Measurements from ENCODE around the gene SNRPB2.

SNRPB2 gene

DNA sequence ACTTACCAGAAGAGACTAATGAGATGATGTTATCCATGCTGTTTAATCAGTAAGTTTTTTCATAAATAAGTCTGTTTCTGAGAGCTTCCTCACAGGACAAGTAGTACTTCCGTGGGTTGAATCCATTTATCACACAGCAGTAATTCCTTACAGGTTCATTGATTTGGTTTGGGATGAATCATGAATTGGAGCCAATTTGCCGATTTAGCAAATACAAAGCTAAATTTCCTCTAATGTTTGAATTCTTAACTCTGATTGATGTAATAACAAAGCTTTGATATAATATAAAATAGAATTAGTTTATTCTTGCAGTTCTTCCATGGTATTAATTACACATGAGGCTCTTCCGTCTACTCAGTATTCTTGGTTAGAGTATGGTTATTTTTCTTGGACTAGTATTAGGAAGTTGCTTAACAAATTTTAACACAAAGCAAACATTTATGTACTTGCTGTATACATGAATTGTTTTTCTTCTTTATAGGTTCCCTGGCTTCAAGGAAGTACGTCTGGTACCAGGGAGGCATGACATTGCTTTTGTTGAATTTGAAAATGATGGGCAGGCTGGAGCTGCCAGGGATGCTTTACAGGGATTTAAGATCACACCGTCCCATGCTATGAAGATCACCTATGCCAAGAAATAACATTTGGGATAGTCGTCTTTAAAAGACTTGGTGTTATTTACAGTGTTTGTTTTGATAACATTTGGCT, 10.7 kb downstream of the SNRPB2 start:
- WGBS, 2 donors (ENCODE audit: extremely low coverage in 2 of 2, insufficient read length in 2 of 2, insufficient replicate concordance in 1 of 2), result no CpG with 5 or more reads among the region's 6 CpGs
- H3K79me1 ChIP-seq (ENCODE audit: low read depth, low read length), result no peaks in the 10 kb centered on the region
- no peak overlapping the region for H2BK12ac ChIP-seq (ENCODE audit: low read length)
- H3K18ac ChIP-seq (ENCODE audit: low read length), result no peak overlapping the region
- no peak overlapping the region for H2BK15ac ChIP-seq (ENCODE audit: low read length)
- no peak overlapping the region for H3K27ac ChIP-seq (replicated peaks; ENCODE audit: low read length)
- H2AFZ ChIP-seq (ENCODE audit: low read length), result no peak overlapping the region
- H2BK5ac ChIP-seq (ENCODE audit: low read length), result no peak overlapping the region
- no peak overlapping the region for H3K14ac ChIP-seq (ENCODE audit: low read length)
- no peaks in the 10 kb centered on the region for H3K9me3 ChIP-seq (replicated peaks in 1 of 2; ENCODE audit: control insufficient read depth in 2 of 2, insufficient read depth in 1 of 2, low read depth in 1 of 2, low read length in 2 of 2)
- H3K4me1 ChIP-seq (ENCODE audit: control insufficient read depth in 2 of 2, insufficient read depth in 1 of 2, low read depth in 1 of 2, low read length in 2 of 2), result no peaks in the 10 kb centered on the region
- no peak overlapping the region for H3K4me2 ChIP-seq (ENCODE audit: insufficient read depth, low read length, poor library complexity, severe bottlenecking)
- no peak overlapping the region for H3K9ac ChIP-seq (ENCODE audit: low read depth, low read length, poor library complexity)
- no peaks in the 10 kb centered on the region for H3K27me3 ChIP-seq (ENCODE audit: control insufficient read depth in 3 of 3, insufficient read depth in 3 of 3, low read depth in 1 of 3, low read length in 3 of 3)
- no peak overlapping the region for H3K23ac ChIP-seq (ENCODE audit: low read depth, low read length, poor library complexity)
- no peak overlapping the region for H4K91ac ChIP-seq (ENCODE audit: low read depth, low read length, poor library complexity)
- H3K4me3 ChIP-seq (ENCODE audit: low read length in 2 of 2), result no peak overlapping the region
- no peak overlapping the region for H2AK5ac ChIP-seq (ENCODE audit: low read depth, low read length)
- peaks cover 6 to 72% of the 10 kb centered on the region in 2 donors for H3K36me3 ChIP-seq (replicated peaks in 1 of 2; ENCODE audit: control insufficient read depth in 2 of 2, insufficient read depth in 2 of 2, low read length in 2 of 2)
- H4K8ac ChIP-seq (ENCODE audit: low read depth, low read length), result no peak overlapping the region
- H3K4ac ChIP-seq (ENCODE audit: low read length), result no peak overlapping the region
- no peak overlapping the region for H2BK120ac ChIP-seq (ENCODE audit: low read depth, low read length)
- no peak for DNase-seq (ENCODE audit: low spot score)

GRCh38 chr20:16744178-16744807, 14.5 kb downstream of the SNRPB2 start:
- DNase-seq (ENCODE audit: low spot score), result no peak
- Histone ChIP-seq H4K91ac (ENCODE audit: low read depth, low read length, poor library complexity) (no peak overlapping the region), H3K4me2 (ENCODE audit: insufficient read depth, low read length, poor library complexity, severe bottlenecking) (no peak overlapping the region), H3K9me3 (replicated peaks in 1 of 2; ENCODE audit: control insufficient read depth in 2 of 2, insufficient read depth in 1 of 2, low read depth in 1 of 2, low read length in 2 of 2) (no peaks in the 10 kb centered on the region), H2AFZ (ENCODE audit: low read length) (no peak overlapping the region), H2BK5ac (ENCODE audit: low read length) (no peak overlapping the region), H2AK5ac (ENCODE audit: low read depth, low read length) (no peak overlapping the region), H3K79me1 (ENCODE audit: low read depth, low read length) (no peaks in the 10 kb centered on the region), H3K36me3 (replicated peaks in 1 of 2; ENCODE audit: control insufficient read depth in 2 of 2, insufficient read depth in 2 of 2, low read length in 2 of 2) (peaks cover 2 to 36% of the 10 kb centered on the region in 2 donors), H3K18ac (ENCODE audit: low read length) (no peak overlapping the region), H3K4me3 (ENCODE audit: low read length in 2 of 2) (no peak overlapping the region), H3K4me1 (ENCODE audit: control insufficient read depth in 2 of 2, insufficient read depth in 1 of 2, low read depth in 1 of 2, low read length in 2 of 2) (no peaks in the 10 kb centered on the region), H3K9ac (ENCODE audit: low read depth, low read length, poor library complexity) (no peak overlapping the region), H2BK12ac (ENCODE audit: low read length) (no peak overlapping the region), H2BK120ac (ENCODE audit: low read depth, low read length) (no peak overlapping the region), H3K4ac (ENCODE audit: low read length) (no peak overlapping the region), H4K8ac (ENCODE audit: low read depth, low read length) (no peak overlapping the region), H2BK15ac (ENCODE audit: low read length) (no peak overlapping the region), H3K23ac (ENCODE audit: low read depth, low read length, poor library complexity) (no peak overlapping the region), H3K27me3 (ENCODE audit: control insufficient read depth in 3 of 3, insufficient read depth in 3 of 3, low read depth in 1 of 3, low read length in 3 of 3) (no peaks in the 10 kb centered on the region), H3K27ac (replicated peaks; ENCODE audit: low read length) (no peak overlapping the region), H3K14ac (ENCODE audit: low read length) (no peak overlapping the region)
- no CpG with 5 or more reads among the region's 3 CpGs for WGBS, 2 donors (ENCODE audit: extremely low coverage in 2 of 2, insufficient read length in 2 of 2, insufficient replicate concordance in 1 of 2)

DNA sequence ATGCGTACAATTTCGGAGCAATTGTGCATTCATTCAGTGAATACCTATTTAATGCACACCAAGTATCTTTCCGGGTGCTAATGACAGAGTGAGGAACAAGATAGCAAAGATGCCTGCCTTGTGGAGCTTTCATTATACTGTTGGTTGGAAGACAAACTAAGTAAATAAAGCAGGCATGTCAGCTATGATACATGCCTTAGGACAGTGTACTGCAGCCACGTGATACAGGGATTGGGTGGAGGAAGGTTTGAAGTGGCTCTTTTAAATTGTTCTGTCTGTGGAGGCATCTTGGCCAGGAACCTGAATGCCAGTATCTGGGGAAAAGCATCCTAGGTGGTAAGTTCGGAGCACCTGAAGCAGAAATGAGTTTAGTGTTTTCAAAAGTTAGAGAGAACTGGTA, 15.4 kb downstream of the SNRPB2 start:
- Histone ChIP-seq H3K9me3 (replicated peaks in 1 of 2; ENCODE audit: control insufficient read depth in 2 of 2, insufficient read depth in 1 of 2, low read depth in 1 of 2, low read length in 2 of 2) (no peaks in the 10 kb centered on the region), H3K27ac (replicated peaks; ENCODE audit: low read length) (no peak overlapping the region), H2BK12ac (ENCODE audit: low read length) (no peak overlapping the region), H3K36me3 (replicated peaks in 1 of 2; ENCODE audit: control insufficient read depth in 2 of 2, insufficient read depth in 2 of 2, low read length in 2 of 2) (peaks cover 2 to 27% of the 10 kb centered on the region in 2 donors), H3K27me3 (ENCODE audit: control insufficient read depth in 3 of 3, insufficient read depth in 3 of 3, low read depth in 1 of 3, low read length in 3 of 3) (no peaks in the 10 kb centered on the region), H3K4me1 (ENCODE audit: control insufficient read depth in 2 of 2, insufficient read depth in 1 of 2, low read depth in 1 of 2, low read length in 2 of 2) (no peaks in the 10 kb centered on the region), H3K79me1 (ENCODE audit: low read depth, low read length) (no peaks in the 10 kb centered on the region), H3K23ac (ENCODE audit: low read depth, low read length, poor library complexity) (no peak overlapping the region), H3K4me2 (ENCODE audit: insufficient read depth, low read length, poor library complexity, severe bottlenecking) (no peak overlapping the region), H2AK5ac (ENCODE audit: low read depth, low read length) (no peak overlapping the region), H3K18ac (ENCODE audit: low read length) (no peak overlapping the region), H2BK120ac (ENCODE audit: low read depth, low read length) (no peak overlapping the region), H3K4me3 (ENCODE audit: low read length in 2 of 2) (no peak overlapping the region), H4K91ac (ENCODE audit: low read depth, low read length, poor library complexity) (no peak overlapping the region), H3K9ac (ENCODE audit: low read depth, low read length, poor library complexity) (no peak overlapping the region), H4K8ac (ENCODE audit: low read depth, low read length) (no peak overlapping the region), H3K4ac (ENCODE audit: low read length) (no peak overlapping the region), H2BK15ac (ENCODE audit: low read length) (no peak overlapping the region), H2AFZ (ENCODE audit: low read length) (no peak overlapping the region), H2BK5ac (ENCODE audit: low read length) (no peak overlapping the region), H3K14ac (ENCODE audit: low read length) (no peak overlapping the region)
- DNase-seq (ENCODE audit: low spot score), result no peak
- no CpG with 5 or more reads among the region's 5 CpGs for WGBS, 2 donors (ENCODE audit: extremely low coverage in 2 of 2, insufficient read length in 2 of 2, insufficient replicate concordance in 1 of 2)

- DNase-seq (ENCODE audit: low spot score), result no peak
Measured at GRCh38 chr20:16747291-16747811, 17.5 kb downstream of the SNRPB2 start.

More at GRCh38 chr20:16747291-16747811, 17.5 kb downstream of the SNRPB2 start:
- H3K4me3 ChIP-seq (ENCODE audit: low read length in 2 of 2), result no peak overlapping the region
- H3K36me3 ChIP-seq (replicated peaks in 1 of 2; ENCODE audit: control insufficient read depth in 2 of 2, insufficient read depth in 2 of 2, low read length in 2 of 2), result peaks cover 0 to 5% of the 10 kb centered on the region in 2 donors
- H3K9ac ChIP-seq (ENCODE audit: low read depth, low read length, poor library complexity), result no peak overlapping the region
- H2AFZ ChIP-seq (ENCODE audit: low read length), result no peak overlapping the region
- no peak overlapping the region for H2BK12ac ChIP-seq (ENCODE audit: low read length)
- H2BK120ac ChIP-seq (ENCODE audit: low read depth, low read length), result no peak overlapping the region
- no peak overlapping the region for H3K14ac ChIP-seq (ENCODE audit: low read length)
- H2AK5ac ChIP-seq (ENCODE audit: low read depth, low read length), result no peak overlapping the region
- no peak overlapping the region for H3K4me2 ChIP-seq (ENCODE audit: insufficient read depth, low read length, poor library complexity, severe bottlenecking)
- no peaks in the 10 kb centered on the region for H3K9me3 ChIP-seq (replicated peaks in 1 of 2; ENCODE audit: control insufficient read depth in 2 of 2, insufficient read depth in 1 of 2, low read depth in 1 of 2, low read length in 2 of 2)
- H3K27ac ChIP-seq (replicated peaks; ENCODE audit: low read length), result no peak overlapping the region
- no peak overlapping the region for H3K18ac ChIP-seq (ENCODE audit: low read length)
- WGBS, 2 donors (ENCODE audit: extremely low coverage in 2 of 2, insufficient read length in 2 of 2, insufficient replicate concordance in 1 of 2), result no CpG with 5 or more reads among the region's 3 CpGs
- no peak overlapping the region for H2BK15ac ChIP-seq (ENCODE audit: low read length)
- no peaks in the 10 kb centered on the region for H3K4me1 ChIP-seq (ENCODE audit: control insufficient read depth in 2 of 2, insufficient read depth in 1 of 2, low read depth in 1 of 2, low read length in 2 of 2)
- H4K91ac ChIP-seq (ENCODE audit: low read depth, low read length, poor library complexity), result no peak overlapping the region
- H3K23ac ChIP-seq (ENCODE audit: low read depth, low read length, poor library complexity), result no peak overlapping the region
- no peaks in the 10 kb centered on the region for H3K27me3 ChIP-seq (ENCODE audit: control insufficient read depth in 3 of 3, insufficient read depth in 3 of 3, low read depth in 1 of 3, low read length in 3 of 3)
- no peak overlapping the region for H3K4ac ChIP-seq (ENCODE audit: low read length)
- H2BK5ac ChIP-seq (ENCODE audit: low read length), result no peak overlapping the region
- H4K8ac ChIP-seq (ENCODE audit: low read depth, low read length), result no peak overlapping the region
- no peaks in the 10 kb centered on the region for H3K79me1 ChIP-seq (ENCODE audit: low read depth, low read length)

Measured in neuronal stem cell (in vitro differentiated cells).